SH-SY5Y (cell line): ENCODE measurements around the gene XCR1.

Experiments
- GATA2 ChIP-seq: IDR thresholded peaks from 2 replicates; pipeline ENCODE4 v1.6.1; 2011; ENCODE audit warnings: mild to moderate bottlenecking, low read depth, low read length
- GATA3 ChIP-seq: IDR thresholded peaks from 2 replicates; pipeline ENCODE4 v1.6.1; 2011; ENCODE audit warnings: low read depth, mild to moderate bottlenecking, low read length, moderate library complexity

Gene XCR1

DNA sequence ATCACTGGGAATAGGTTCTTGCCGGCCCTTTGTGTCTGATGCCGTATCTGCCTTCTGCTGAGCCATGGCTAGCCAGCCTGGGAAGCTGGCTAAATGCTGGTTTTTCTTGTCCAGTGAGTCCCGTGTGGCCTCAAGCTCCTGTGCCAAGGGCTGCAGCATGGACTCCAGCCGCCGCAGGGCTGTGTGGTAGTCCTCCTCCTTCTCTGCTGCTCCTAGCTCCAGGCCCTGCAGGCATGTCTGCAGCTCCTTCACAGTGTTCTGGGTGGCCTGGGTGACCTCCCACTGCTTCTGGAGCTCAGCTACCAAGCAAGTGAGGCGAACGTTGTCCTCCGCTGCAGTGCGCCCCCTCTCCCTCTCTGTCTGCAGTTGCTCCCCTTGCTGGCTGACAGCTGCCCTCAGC lies 59.1 kb downstream of the XCR1 start:
- no peak for TF ChIP-seq GATA3
- no peak for TF ChIP-seq GATA2

DNA sequence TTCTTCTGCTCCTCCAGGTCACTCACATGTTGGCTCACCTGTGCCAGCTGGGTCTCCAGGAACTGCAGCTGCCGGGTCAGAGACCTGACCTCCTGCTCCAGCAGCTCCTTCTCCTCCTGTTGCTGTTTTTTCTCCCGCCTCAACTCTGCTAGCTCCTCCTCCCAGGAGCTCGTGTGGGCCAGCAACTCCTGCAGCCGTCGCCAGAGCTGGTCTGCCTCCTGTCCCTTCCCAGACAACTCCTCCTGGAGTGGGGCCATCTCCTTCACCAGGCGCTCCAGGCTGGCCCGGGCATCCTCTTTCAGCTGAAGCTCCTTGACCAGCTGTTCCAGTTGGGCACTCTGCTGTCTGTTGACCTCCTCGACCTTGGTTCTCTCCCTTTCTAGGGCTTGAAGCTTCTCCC lies 59.6 kb downstream of the XCR1 start:
- TF ChIP-seq GATA3: no peak
- TF ChIP-seq GATA2: no peak
